ENCODE data around the gene ADGRV1.

Gene ADGRV1

DNA sequence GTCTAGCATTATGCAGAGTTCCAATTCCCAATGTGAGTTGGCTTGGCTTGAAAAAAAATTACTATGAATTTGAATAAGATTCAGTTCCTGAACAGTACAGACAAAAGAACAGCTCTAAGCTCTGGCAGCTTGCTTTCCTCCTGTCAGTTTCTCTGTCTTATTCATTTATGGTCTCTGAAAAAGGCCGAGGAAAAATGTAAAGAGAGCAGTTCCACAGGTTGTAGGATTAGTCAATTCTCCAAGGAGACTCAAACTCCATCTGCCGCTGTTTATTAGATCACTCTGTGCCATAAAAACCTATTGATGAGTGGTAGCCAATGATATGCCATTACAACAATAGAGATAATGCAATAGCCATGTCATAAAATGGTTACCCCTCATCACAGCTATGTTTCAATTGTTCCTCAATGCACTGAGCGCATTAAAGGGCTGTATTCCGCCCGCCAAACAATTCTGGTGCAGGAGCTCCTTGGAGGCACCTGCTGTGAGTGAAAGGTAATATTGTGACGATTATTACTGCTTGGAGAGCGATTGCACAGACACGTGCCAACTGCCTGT lies 636.3 kb downstream of the ADGRV1 start:
- no peak for DNase-seq (ENCODE audit: low read depth, low spot score)

- DNase-seq (ENCODE audit: low read depth, low spot score): no peak
Observed at GRCh38 chr5:91200692-91201091, 642.1 kb downstream of the ADGRV1 start.

- DNase-seq (ENCODE audit: low read depth, low spot score): no peak
Observed at GRCh38 chr5:91206103-91206502, 647.5 kb downstream of the ADGRV1 start.

- no peak for DNase-seq (ENCODE audit: low read depth, low spot score)
Observed at GRCh38 chr5:91206734-91207133, 648.1 kb downstream of the ADGRV1 start.

DNA sequence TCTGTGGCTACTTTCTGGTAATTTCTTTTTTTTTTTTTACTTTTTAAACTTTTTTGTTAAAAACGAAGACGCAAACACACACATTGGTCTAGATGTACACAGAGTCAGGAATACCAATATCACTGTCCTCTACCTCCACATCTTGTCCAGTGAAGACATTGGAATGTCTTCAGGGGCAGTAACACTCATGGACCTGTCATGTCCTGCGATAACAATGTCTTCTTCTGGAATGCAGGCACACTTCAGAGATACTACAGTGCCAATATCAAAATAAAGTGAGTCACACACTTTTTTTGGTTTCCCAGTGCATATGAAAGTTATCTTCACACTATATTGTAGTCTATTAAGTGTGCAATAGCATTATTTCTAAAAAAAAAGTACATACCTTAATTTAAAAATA lies 648.7 kb downstream of the ADGRV1 start:
- no peak for DNase-seq (ENCODE audit: low read depth, low spot score)

DNA sequence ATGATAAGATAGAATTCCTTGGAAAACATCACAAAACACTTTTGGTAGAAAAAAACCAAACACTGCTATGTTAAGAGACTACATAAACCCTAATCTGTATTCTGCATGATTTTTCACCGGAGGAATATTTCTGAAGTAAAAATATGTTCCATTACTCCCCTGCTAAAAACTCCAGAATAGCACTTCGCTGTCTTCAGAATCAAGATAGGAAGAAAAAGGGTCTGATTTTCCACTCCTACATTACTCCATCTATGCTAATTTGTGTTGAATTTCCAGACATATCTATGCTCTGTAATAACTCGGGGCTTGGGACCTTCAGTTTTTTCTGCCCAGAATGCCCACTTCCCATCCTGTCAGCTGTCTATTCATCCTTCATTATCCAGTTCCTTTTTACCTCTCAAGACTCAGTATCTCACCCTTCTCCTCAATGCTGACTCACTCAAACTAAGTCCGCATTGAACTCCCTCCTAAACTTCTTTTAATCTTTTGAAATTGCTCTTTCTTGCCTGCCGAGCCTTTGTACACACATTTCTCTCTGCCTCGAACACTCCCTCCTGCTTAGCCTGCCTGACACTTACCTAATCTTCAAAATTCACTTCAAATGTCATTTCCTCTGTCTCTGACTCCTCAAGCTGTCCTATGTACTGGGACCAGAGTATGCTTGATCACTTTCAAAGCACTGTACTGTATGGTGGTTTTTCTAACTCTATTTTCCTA lies 653.6 kb downstream of the ADGRV1 start:
- no peak for DNase-seq (ENCODE audit: low read depth, low spot score)

DNA sequence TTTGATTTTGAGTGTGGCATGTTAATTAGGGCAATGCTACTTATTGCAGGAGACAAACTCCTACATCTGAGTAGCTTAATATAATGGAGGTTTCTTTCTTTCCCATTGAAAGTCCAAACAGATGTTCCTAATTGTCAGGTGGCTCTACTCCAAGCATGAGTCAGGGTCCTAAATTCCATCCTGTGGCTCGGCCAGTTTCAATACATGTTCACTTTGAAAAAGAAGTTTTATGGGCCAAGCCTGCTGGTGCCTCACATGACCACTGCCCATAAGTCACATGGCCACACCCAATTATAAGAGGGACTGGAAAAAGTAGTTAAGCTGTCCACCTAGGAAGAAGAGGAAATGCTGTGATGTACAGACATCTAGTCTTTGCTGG lies 654.1 kb downstream of the ADGRV1 start:
- no peak for DNase-seq (ENCODE audit: low read depth, low spot score)

All from activated naive CD8-positive, alpha-beta T cell treated with anti-CD3 and anti-CD28 coated beads, Interleukin-2, amount 50 U/mL, for 16 hours (primary cell).